Esophagus (tissue), 2 donors: ENCODE results near the gene EPHB4. TPM values are rescaled to one million over a fixed set of nuclear protein-coding genes. Genes with fewer than 3 reads are reported as not detected.
A peak's percentile ranks its signal among the peaks of the same experiment; 100 is the strongest.

ENCODE experiments used
- H3K27ac ChIP-seq, 2 donors: one replicate each; pipeline ENCODE4 v1.5.1; 2013; ENCODE audit warnings: low read depth in 2 of 2, mild to moderate bottlenecking in 2 of 2, inconsistent platforms in 1 of 2, low read length in 1 of 2, moderate library complexity in 1 of 2
- H3K27me3 ChIP-seq, 2 donors: one replicate each; pipeline ENCODE4 v1.6.1; 2013; ENCODE audit warnings: low read length in 2 of 2, control low read depth in 1 of 2, mild to moderate bottlenecking in 1 of 2; ENCODE audit not compliant: insufficient read depth in 2 of 2, control insufficient read depth in 1 of 2
- H3K36me3 ChIP-seq, 2 donors: one replicate each; pipeline ENCODE4 v1.6.1; 2013; ENCODE audit warnings: low read length in 1 of 2; ENCODE audit not compliant: control insufficient read depth in 2 of 2, insufficient read depth in 2 of 2
- H3K4me1 ChIP-seq, 2 donors: one replicate each; pipeline ENCODE4 v1.6.1; 2013; ENCODE audit warnings: low read length in 1 of 2; ENCODE audit not compliant: control insufficient read depth in 2 of 2, insufficient read depth in 2 of 2
- H3K4me3 ChIP-seq, 2 donors: one replicate each; pipeline ENCODE4 v1.5.1; 2013; ENCODE audit warnings: low read length in 2 of 2, mild to moderate bottlenecking in 2 of 2, low read depth in 1 of 2, moderate library complexity in 1 of 2
- H3K9me3 ChIP-seq, 2 donors: one replicate each; pipeline ENCODE4 v1.6.1; 2013; ENCODE audit warnings: mild to moderate bottlenecking in 2 of 2, low read depth in 1 of 2, low read length in 1 of 2, moderate library complexity in 1 of 2; ENCODE audit not compliant: control insufficient read depth in 2 of 2, insufficient read depth in 1 of 2
- WGBS, 2 donors: extraction: QIAGEN DNeasy Blood & Tissue Kit; methylation state at CpG; one replicate each; pipeline ENCODE4 v1.1.7; 2013; 5-methylcytosine and 5-hydroxymethylcytosine counted together
- polyA plus RNA-seq, 2 donors: library from polyadenylated mRNA; stranded (reverse); fragments of 200-250 nt; gene quantifications; one replicate each; pipeline ENCODE4 v1.2.3, GENCODE V29; 2013
- donor health status: healthy with polysubstance abuse.
- donor health status: Bipolar disorder and iron deficiency.

Gene EPHB4
- polyA plus RNA-seq, 2 donors = 12.8 to 15.7 TPM

GRCh38 chr7:100835903-100836811 lies 8.8 kb upstream of the EPHB4 start:
- Histone ChIP-seq H3K27me3 (no peaks in the 10 kb centered on the region), H3K9me3 (no peaks in the 10 kb centered on the region), H3K27ac (peak overlapping the region; percentile 75 to 91), H3K4me1 (no peaks in the 10 kb centered on the region), H3K36me3 (no peaks in the 10 kb centered on the region), H3K4me3 (no peak overlapping the region)
- WGBS, 2 donors = 42 to 43% methylated on average over 17 of the region's 17 CpGs

GRCh38 chr7:100832281-100832633 lies 4.9 kb upstream of the EPHB4 start:
- Histone ChIP-seq H3K9me3 (no peaks in the 10 kb centered on the region), H3K36me3 (no peaks in the 10 kb centered on the region), H3K4me3 (no peak overlapping the region), H3K27ac (no peak overlapping the region), H3K4me1 (no peaks in the 10 kb centered on the region), H3K27me3 (no peaks in the 10 kb centered on the region)
- WGBS, 2 donors = 90 to 92% methylated on average over 5 of the region's 5 CpGs

GRCh38 chr7:100830396-100830795 lies 3.1 kb upstream of the EPHB4 start:
- Histone ChIP-seq H3K4me3 (no peak overlapping the region), H3K9me3 (no peaks in the 10 kb centered on the region), H3K36me3 (no peaks in the 10 kb centered on the region), H3K27me3 (no peaks in the 10 kb centered on the region), H3K27ac (no peak overlapping the region), H3K4me1 (peaks cover 5 to 6% of the 10 kb centered on the region in 2 donors)
- 76 to 77% methylated on average over 4 of the region's 4 CpGs for WGBS, 2 donors

- 51 to 56% methylated on average over 20 of the region's 20 CpGs for WGBS, 2 donors
Measured at GRCh38 chr7:100829150-100829716, 1.9 kb upstream of the EPHB4 start.

GRCh38 chr7:100826514-100827329 lies 601 bp downstream of the EPHB4 start:
- 2% methylated on average over 37 to 71 of the region's 71 CpGs for WGBS, 2 donors
- H3K4me1 ChIP-seq = peaks cover 9 to 11% of the 10 kb centered on the region in 2 donors
- no peaks in the 10 kb centered on the region for H3K27me3 ChIP-seq

More at GRCh38 chr7:100829150-100829716, 1.9 kb upstream of the EPHB4 start:
- Histone ChIP-seq H3K27ac (peak overlapping the region in 1 of 2 donors; percentile 16), H3K4me3 (no peak overlapping the region), H3K4me1 (peaks cover 9 to 11% of the 10 kb centered on the region in 2 donors), H3K9me3 (no peaks in the 10 kb centered on the region), H3K36me3 (no peaks in the 10 kb centered on the region), H3K27me3 (no peaks in the 10 kb centered on the region)

GRCh38 chr7:100825751-100826513 lies 1.4 kb downstream of the EPHB4 start:
- no peaks in the 10 kb centered on the region for H3K27me3 ChIP-seq
- peaks cover 8 to 19% of the 10 kb centered on the region in 2 donors for H3K36me3 ChIP-seq
- peaks cover 9 to 11% of the 10 kb centered on the region in 2 donors for H3K4me1 ChIP-seq
- peak overlapping the region; percentile 41 to 46 for H3K27ac ChIP-seq
- H3K4me3 ChIP-seq = peak overlapping the region; percentile 71 to 72
- WGBS, 2 donors = 11 to 12% methylated on average over 17 of the region's 17 CpGs
- no peaks in the 10 kb centered on the region for H3K9me3 ChIP-seq

More at GRCh38 chr7:100826514-100827329, 601 bp downstream of the EPHB4 start:
- H3K9me3 ChIP-seq = no peaks in the 10 kb centered on the region
- peaks cover 8 to 19% of the 10 kb centered on the region in 2 donors for H3K36me3 ChIP-seq
- H3K27ac ChIP-seq = peak overlapping the region; percentile 41 to 86
- peak overlapping the region; percentile 71 to 72 for H3K4me3 ChIP-seq

GRCh38 chr7:100825215-100825671 lies 2.1 kb downstream of the EPHB4 start:
- H3K4me3 ChIP-seq = peak overlapping the region; percentile 71 to 72
- peak overlapping the region; percentile 41 to 46 for H3K27ac ChIP-seq
- H3K9me3 ChIP-seq = no peaks in the 10 kb centered on the region
- no peaks in the 10 kb centered on the region for H3K27me3 ChIP-seq
- whole genome bisulfite sequencing, 2 donors = 15 to 19% methylated on average over 15 to 16 of the region's 16 CpGs
- H3K36me3 ChIP-seq = peaks cover 8 to 21% of the 10 kb centered on the region in 2 donors
- peaks cover 9 to 11% of the 10 kb centered on the region in 2 donors for H3K4me1 ChIP-seq

GRCh38 chr7:100824499-100825214 lies 2.7 kb downstream of the EPHB4 start:
- no peaks in the 10 kb centered on the region for H3K27me3 ChIP-seq
- H3K9me3 ChIP-seq = no peaks in the 10 kb centered on the region
- H3K27ac ChIP-seq = peak overlapping the region in 1 of 2 donors; percentile 41
- H3K4me1 ChIP-seq = peaks cover 9 to 11% of the 10 kb centered on the region in 2 donors
- 23 to 33% methylated on average over 16 to 18 of the region's 18 CpGs for WGBS, 2 donors
- H3K36me3 ChIP-seq = peaks cover 8 to 27% of the 10 kb centered on the region in 2 donors
- H3K4me3 ChIP-seq = peak overlapping the region in 1 of 2 donors; percentile 72
